ENCODE results near the gene ARFGAP2.

DNA sequence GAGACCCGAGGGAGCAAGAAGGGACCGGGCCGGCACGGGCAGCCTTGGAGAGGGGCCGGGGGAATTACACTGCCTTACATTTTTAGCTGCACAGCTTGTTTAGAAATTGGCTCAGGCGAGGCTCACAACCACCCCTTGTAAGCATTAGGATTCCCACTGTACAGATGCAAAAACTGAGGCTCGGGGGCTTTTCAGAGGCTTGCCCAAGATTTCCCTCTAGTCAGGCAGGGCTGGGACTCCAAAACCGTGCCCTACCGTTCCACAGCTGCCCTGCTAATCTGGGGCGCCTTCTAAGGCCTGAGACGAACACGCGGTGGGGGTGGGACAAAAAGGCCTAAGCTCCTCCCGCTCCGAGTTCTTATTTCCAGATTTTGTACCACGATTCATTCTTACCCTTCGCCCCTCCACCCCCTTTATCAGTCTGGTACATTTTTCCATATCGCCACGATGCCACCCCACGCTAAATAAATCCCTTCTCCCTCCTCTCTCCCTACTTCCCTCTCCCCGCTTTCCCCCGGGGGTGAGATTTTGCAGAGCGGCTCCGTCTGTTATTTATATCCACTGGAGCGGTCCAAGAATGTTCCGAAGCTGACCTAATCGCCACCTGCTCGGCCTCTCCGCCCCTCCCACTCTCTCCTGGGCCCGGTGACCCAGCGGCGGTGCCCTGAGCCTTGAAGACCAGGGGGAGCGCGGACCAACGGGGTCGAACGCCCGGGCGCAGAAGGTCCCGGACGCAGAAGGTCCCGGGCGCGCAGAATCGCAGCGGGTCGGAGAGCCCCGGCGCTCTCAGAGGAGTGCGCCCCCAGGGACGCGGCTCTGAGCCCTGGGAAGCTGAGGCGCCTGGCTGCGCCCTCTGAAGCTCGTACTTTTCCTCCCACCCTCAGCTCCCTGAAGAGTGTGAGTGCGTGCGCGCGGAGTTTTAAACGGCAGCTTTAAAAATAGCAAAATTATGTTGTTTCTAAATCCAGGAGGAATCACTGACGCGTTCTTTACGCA lies 10.3 kb upstream of the ARFGAP2 start:
- TF ChIP-seq, protein P1, sequence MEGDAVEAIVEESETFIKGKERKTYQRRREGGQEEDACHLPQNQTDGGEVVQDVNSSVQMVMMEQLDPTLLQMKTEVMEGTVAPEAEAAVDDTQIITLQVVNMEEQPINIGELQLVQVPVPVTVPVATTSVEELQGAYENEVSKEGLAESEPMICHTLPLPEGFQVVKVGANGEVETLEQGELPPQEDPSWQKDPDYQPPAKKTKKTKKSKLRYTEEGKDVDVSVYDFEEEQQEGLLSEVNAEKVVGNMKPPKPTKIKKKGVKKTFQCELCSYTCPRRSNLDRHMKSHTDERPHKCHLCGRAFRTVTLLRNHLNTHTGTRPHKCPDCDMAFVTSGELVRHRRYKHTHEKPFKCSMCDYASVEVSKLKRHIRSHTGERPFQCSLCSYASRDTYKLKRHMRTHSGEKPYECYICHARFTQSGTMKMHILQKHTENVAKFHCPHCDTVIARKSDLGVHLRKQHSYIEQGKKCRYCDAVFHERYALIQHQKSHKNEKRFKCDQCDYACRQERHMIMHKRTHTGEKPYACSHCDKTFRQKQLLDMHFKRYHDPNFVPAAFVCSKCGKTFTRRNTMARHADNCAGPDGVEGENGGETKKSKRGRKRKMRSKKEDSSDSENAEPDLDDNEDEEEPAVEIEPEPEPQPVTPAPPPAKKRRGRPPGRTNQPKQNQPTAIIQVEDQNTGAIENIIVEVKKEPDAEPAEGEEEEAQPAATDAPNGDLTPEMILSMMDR (conservative IDR thresholded peaks at IDR 0.05; ENCODE audit: low read depth, low read length), result no peak
- no peak for TF ChIP-seq EZH2 (IDR thresholded peaks at IDR 0.05; ENCODE audit: low read length, unreplicated experiment)
- TF ChIP-seq EZH2phosphoT487 (IDR thresholded peaks at IDR 0.05; ENCODE audit: borderline replicate concordance, low read length), result no peak
